GM21737 (cell line): Measurements from ENCODE around the gene RNF208.
"Not testable (repeated sequence)": the region's sequence is repeated elsewhere in the genome, so short reads cannot be mapped to it uniquely, and the experiment has no call there.

ENCODE experiments used
- ATAC-seq: cut with Tn5 transposase; IDR thresholded peaks from one replicate; pipeline ENCODE4 v1.9.1; 2021; ENCODE audit warnings: mild to moderate bottlenecking, moderate library complexity; ENCODE audit not compliant: unreplicated experiment

Gene RNF208

GRCh38 chr9:137240318-137240840 lies 18.3 kb upstream of the RNF208 start:
- peak; percentile 25 for ATAC-seq

- not testable (repeated sequence) for ATAC-seq
Measured at GRCh38 chr9:137239541-137240200, 17.6 kb upstream of the RNF208 start.

GRCh38 chr9:137237759-137238726 lies 16.0 kb upstream of the RNF208 start:
- no peak for ATAC-seq

- no peak for ATAC-seq
Measured at GRCh38 chr9:137236936-137237421, 14.9 kb upstream of the RNF208 start.

- no peak for ATAC-seq
Measured at GRCh38 chr9:137236238-137236935, 14.3 kb upstream of the RNF208 start.

GRCh38 chr9:137235424-137236237 lies 13.6 kb upstream of the RNF208 start:
- no peak for ATAC-seq

- no peak for ATAC-seq
Measured at GRCh38 chr9:137234758-137235423, 12.9 kb upstream of the RNF208 start.

- no peak for ATAC-seq
Measured at GRCh38 chr9:137234055-137234697, 12.1 kb upstream of the RNF208 start.

GRCh38 chr9:137233143-137233980 lies 11.3 kb upstream of the RNF208 start:
- no peak for ATAC-seq

GRCh38 chr9:137232510-137232909 lies 10.5 kb upstream of the RNF208 start:
- ATAC-seq: no peak

GRCh38 chr9:137232101-137232500 lies 10.1 kb upstream of the RNF208 start:
- no peak for ATAC-seq

- ATAC-seq: no peak
Measured at GRCh38 chr9:137231372-137232039, 9.5 kb upstream of the RNF208 start.

- no peak for ATAC-seq
Measured at GRCh38 chr9:137230705-137231371, 8.8 kb upstream of the RNF208 start, which contains the start of gene SLC34A3. Gene SLC34A3, plus strand, starts transcription at chr9:137230901. Its CDS starts 802 bp downstream, at chr9:137231703.

GRCh38 chr9:137229903-137230704 lies 8.1 kb upstream of the RNF208 start:
- no peak for ATAC-seq

GRCh38 chr9:137228968-137229896 lies 7.2 kb upstream of the RNF208 start:
- ATAC-seq: no peak
